Lower leg skin (tissue), 4 donors: Measurements from ENCODE around the gene MEN1. TPM values are rescaled to one million over a fixed set of nuclear protein-coding genes. Genes with fewer than 3 reads are reported as not detected.

Experiments
- DNase-seq, 2 donors: peaks; one replicate each; pipeline ENCODE4 v3.0.0-alpha.2; 2019; ENCODE audit warnings: low spot score in 2 of 2
- H3K4me3 ChIP-seq: fragments of 200-600 bp; sonication (generic); 2 replicates; pipeline ENCODE4 v1.5.1; 2017; ENCODE audit warnings: mild to moderate bottlenecking, low read depth; ENCODE audit not compliant: poor library complexity, severe bottlenecking
- POLR2A ChIP-seq, 2 donors: fragments of 450-650 bp; IDR thresholded peaks; one replicate each; pipeline ENCODE4 v1.6.1; 2016 to 2017; ENCODE audit warnings: antibody characterized with exemption in 2 of 2, mild to moderate bottlenecking in 1 of 2, moderate library complexity in 1 of 2
- WGBS, 2 donors: methylation state at CpG; one replicate each; pipeline ENCODE4 v1.1.5; 2018; 5-methylcytosine and 5-hydroxymethylcytosine counted together
- intact Hi-C: fragments of 100-400 bp; cut with DNase I; formaldehyde crosslinking; loops from one replicate; pipeline ENCODE4 v1.15.0; 2023; ENCODE audit warnings: low total_unique reads
- total RNA-seq, 4 donors: library from RNA; depleted of rRNA; stranded (reverse); fragments of >200 nt; gene quantifications; one replicate each; pipeline ENCODE4 v1.1.0, GENCODE V29; 2016
- TF ChIP-seq, protein P1 (sequence below), 3 donors: fragments of 450-650 bp; IDR thresholded peaks; one replicate each; pipeline ENCODE4 v1.5.1; 2016; ENCODE audit warnings: antibody characterized with exemption in 3 of 3, mild to moderate bottlenecking in 3 of 3, moderate library complexity in 2 of 3

Gene MEN1
- total RNA-seq, 4 donors from 2014 or later = 20.5 to 42.7 (median 32.2) TPM

DNA sequence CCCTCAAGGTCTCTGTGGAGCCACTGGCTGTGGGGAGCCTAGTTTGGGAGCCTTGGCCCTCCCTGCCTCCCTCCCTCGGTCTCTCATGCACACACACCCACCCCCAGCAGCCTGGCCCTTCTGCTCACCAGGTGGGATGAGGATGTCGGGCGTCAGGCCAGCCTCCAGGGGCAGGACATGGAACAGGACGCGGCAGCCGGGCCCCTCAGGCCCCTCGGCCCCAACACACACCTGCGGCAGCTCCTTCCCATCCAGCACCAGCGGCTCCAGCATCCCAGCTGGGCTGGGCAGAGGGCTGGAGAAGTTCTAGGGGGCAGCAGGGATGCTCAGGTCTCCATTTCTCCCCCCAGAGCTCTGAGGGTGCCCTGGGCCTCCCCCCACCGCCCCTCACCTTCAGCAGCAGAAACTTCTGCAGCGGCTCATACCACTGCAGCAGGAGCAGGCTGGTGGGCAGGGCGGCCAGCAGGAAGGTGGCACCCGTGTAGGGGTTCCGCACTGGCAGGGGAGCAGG is 18.5 kb downstream of the MEN1 start:
- no peak for DNase-seq
- WGBS, 2 donors = 93 to 95% methylated on average over 10 to 12 of the region's 14 CpGs
- intact Hi-C loops = no loop called here
- TF ChIP-seq POLR2A (IDR thresholded peaks at IDR 0.05) = no peak
- TF ChIP-seq, protein P1, sequence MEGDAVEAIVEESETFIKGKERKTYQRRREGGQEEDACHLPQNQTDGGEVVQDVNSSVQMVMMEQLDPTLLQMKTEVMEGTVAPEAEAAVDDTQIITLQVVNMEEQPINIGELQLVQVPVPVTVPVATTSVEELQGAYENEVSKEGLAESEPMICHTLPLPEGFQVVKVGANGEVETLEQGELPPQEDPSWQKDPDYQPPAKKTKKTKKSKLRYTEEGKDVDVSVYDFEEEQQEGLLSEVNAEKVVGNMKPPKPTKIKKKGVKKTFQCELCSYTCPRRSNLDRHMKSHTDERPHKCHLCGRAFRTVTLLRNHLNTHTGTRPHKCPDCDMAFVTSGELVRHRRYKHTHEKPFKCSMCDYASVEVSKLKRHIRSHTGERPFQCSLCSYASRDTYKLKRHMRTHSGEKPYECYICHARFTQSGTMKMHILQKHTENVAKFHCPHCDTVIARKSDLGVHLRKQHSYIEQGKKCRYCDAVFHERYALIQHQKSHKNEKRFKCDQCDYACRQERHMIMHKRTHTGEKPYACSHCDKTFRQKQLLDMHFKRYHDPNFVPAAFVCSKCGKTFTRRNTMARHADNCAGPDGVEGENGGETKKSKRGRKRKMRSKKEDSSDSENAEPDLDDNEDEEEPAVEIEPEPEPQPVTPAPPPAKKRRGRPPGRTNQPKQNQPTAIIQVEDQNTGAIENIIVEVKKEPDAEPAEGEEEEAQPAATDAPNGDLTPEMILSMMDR (IDR thresholded peaks at IDR 0.05) = no peak
- no peak overlapping the region for H3K4me3 ChIP-seq

DNA sequence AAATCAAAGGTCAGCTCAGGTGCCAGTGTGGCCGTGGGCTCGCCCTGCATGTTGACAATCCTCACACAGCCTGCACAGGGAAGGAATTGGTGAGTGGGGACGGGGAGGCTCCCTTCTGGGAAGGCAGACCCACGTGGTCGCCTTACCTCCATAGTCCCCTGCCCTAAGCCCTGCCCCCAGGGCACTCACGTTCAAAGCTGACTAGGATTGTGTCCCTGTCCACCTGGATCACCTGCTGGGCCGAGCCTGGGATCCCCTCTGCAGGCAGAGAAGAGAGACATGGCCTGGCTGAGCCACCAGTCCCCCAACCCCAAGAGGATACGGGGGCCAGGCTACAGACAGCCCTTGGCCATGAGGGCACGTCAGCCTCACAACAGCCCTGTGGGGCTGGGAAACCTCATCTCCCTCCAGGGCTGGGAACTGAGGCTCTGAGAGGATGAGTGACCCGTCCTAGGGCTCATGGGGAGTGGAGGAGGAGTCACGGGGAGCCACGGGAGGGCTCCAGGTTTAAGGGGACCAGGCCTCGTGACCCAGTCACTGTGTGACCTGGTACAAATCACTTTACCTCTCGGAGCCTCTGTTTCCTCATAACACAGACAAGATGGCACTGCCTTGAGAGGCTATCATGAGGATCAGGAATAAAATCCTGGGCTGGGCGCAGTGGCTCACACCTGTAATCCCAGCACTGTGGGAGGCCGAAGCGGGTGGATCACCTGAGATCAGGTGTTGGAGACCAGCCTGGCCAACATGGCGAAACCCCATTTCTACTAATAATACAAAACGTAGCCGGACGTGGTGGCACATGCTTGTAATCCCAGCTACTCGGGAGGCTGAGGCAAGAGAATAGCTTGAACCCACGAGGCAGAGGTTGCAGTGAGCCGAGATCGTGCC is 19.9 kb downstream of the MEN1 start:
- WGBS, 2 donors = 91 to 93% methylated on average over 22 to 25 of the region's 25 CpGs
- H3K4me3 ChIP-seq = no peak overlapping the region
- no peak for DNase-seq
- intact Hi-C loops = no loop called here
- TF ChIP-seq POLR2A (IDR thresholded peaks at IDR 0.05) = no peak
- TF ChIP-seq, protein P1 (IDR thresholded peaks at IDR 0.05) = no peak

DNA sequence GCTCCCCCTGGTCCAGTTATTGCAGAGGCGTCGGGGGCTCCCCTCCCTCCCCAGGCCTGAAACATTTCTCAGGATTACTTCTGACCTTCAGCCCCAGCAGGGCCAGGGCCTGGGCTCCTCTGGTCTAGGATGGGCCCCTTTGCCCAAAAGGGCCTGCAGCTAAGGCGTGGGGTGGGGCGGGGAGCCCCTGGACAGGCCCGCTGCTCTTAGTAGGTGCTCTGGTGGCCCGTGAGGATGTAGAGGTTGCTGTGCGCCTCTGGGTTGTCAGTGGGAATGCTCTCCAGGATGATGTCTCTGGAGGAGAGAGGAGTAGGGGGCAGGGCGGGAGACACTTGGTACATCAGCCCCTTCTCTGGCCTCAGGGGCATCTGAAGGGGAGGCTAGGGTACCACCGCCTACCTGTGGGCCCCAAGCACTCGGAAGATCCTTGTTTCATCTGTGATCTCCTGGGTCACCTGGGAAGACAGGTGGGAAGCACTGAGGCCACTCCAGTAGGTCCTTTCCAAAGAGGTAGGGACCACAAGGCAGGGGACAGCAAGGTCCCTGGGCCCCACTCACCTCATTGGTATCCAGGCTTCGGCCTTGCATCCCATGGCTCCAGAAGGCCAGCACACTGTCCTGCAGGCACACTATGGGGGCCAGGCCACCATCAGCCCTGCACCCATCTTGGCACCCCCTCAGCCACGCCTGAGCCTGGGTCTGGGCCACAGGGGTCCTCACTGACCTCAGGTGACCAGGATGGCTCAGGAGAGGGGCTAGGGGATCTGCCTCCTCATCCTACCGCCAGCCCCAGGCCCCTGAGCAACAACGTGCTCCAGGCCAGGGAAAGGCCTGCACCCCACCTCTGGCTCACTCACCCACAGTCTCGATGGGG is 20.8 kb downstream of the MEN1 start:
- TF ChIP-seq POLR2A (IDR thresholded peaks at IDR 0.05) = no peak
- TF ChIP-seq, protein P1 (IDR thresholded peaks at IDR 0.05) = no peak
- intact Hi-C loops = no loop called here
- 91 to 95% methylated on average over 13 to 15 of the region's 15 CpGs for WGBS, 2 donors
- no peak for DNase-seq
- no peak overlapping the region for H3K4me3 ChIP-seq

DNA sequence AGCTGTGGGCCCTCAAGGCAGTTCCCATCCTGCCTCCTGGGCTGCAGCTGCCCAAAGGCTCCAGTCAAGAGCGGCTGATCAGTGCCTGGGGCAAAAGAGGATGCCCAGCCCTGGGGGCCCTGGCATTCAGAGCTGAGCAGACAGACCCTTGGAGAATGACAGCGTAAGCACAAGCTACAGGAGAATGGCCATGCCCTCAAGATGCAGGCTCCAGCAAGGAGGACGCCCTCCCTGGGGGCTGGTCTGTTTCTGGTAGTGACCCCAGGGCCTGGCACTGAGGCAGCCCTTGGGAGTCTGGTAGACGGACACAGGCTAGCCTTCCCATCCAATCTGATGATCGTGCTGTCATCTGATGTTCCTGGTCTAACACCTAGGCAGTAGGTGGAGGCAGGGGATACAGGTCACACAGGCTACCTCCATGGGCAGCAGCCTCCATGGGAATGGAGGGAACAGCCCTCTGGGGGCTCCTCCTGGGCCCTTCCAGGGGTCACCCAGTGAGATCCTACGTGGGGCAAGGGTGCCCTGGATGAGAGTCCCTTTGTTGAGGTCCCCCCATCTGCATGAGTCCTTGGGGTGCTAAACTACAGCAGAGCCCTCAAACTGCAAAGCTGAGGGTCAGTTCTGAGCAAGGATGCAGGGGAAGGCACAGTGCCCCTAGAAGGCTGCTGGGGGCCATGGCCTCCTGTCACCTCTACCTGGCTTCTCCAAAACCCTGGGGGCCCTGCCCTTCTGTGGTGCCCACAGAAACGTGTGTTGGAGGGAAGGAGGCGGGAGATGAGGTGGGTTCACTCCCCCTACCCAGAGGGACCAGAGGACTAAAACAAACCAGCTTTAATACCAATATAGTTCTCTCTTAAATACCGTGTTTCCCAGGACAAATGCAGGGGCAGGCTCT is 21.8 kb downstream of the MEN1 start:
- DNase-seq = no peak
- 80 to 90% methylated on average over 6 to 7 of the region's 9 CpGs for WGBS, 2 donors
- intact Hi-C loops = no loop called here

More for the DNA sequence above, 21.8 kb downstream of the MEN1 start:
- H3K4me3 ChIP-seq = no peak overlapping the region
- TF ChIP-seq, protein P1 (IDR thresholded peaks at IDR 0.05) = no peak
- TF ChIP-seq POLR2A (IDR thresholded peaks at IDR 0.05) = no peak
